Muscle layer of colon (tissue), 2 donors: Measurements from ENCODE around the gene LCN12.
"Not testable (repeated sequence)": the region's sequence is repeated elsewhere in the genome, so short reads cannot be mapped to it uniquely, and the experiment has no call there.

Source experiments
- H3K27ac ChIP-seq: one replicate; pipeline ENCODE4 v1.7.0; 2013; ENCODE audit warnings: low read depth, mild to moderate bottlenecking, low read length, moderate library complexity
- H3K27me3 ChIP-seq, 2 donors: one replicate each; pipeline ENCODE4 v1.7.0; 2013; ENCODE audit warnings: low read length in 2 of 2, mild to moderate bottlenecking in 2 of 2; ENCODE audit not compliant: insufficient read depth in 2 of 2, control insufficient read depth in 1 of 2
- H3K36me3 ChIP-seq: one replicate; pipeline ENCODE4 v1.7.0; 2013; ENCODE audit warnings: mild to moderate bottlenecking, low read length; ENCODE audit not compliant: insufficient read depth
- H3K4me1 ChIP-seq: one replicate; pipeline ENCODE4 v1.7.0; 2013; ENCODE audit warnings: mild to moderate bottlenecking, low read length; ENCODE audit not compliant: insufficient read depth
- H3K4me3 ChIP-seq, 2 donors: one replicate each; pipeline ENCODE4 v1.7.0; 2013; ENCODE audit warnings: low read length in 2 of 2, low read depth in 1 of 2, mild to moderate bottlenecking in 1 of 2, moderate library complexity in 1 of 2
- H3K9ac ChIP-seq: one replicate; pipeline ENCODE4 v1.7.0; 2013; ENCODE audit warnings: low read length
- H3K9me3 ChIP-seq: one replicate; pipeline ENCODE4 v1.7.0; 2013; ENCODE audit warnings: mild to moderate bottlenecking, low read length
- donor health status: abdominal sarcoma.
- donor health status: Adenocarcinoma of cecum.

LCN12 gene

GRCh38 chr9:137002646-137003041 is 50.6 kb downstream of the LCN12 start:
- no peaks in the 10 kb centered on the region for H3K4me1 ChIP-seq
- no peaks in the 10 kb centered on the region for H3K27me3 ChIP-seq
- no peaks in the 10 kb centered on the region for H3K36me3 ChIP-seq
- H3K27ac ChIP-seq, result no peak overlapping the region
- no peak overlapping the region for H3K4me3 ChIP-seq
- H3K9ac ChIP-seq, result no peak overlapping the region
- no peaks in the 10 kb centered on the region for H3K9me3 ChIP-seq

DNA sequence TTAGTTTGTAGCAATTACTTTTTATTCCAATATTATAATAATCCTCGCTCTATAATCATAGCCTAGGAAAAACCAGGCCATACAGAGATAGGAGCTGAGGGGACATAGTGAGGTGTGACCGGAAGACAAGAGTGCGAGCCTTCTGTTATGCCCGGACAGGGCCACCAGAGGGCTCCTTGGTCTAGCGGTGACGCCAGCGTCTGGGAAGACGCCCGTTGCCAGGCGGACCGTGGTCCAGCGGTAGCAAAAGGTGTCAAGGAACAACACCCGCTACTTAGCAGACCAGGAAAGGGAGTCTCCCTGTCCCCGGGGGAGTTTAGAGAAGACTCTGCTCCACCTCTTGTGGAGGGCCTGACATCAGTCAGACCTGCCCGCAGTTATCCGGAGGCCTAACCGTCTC is 52.2 kb downstream of the LCN12 start:
- H3K9ac ChIP-seq, H3K4me3 ChIP-seq, H3K27me3 ChIP-seq, H3K9me3 ChIP-seq, H3K36me3 ChIP-seq, H3K4me1 ChIP-seq, H3K27ac ChIP-seq: not testable (repeated sequence)
